T-helper 2 cell treated with Interferon-gamma antibody and Interleukin-4, amounts not matched to agents 5 μg/mL and 100 μg/mL, for 36 hours (primary cell): ENCODE measurements around the gene ADAMTS3.

Experiments
- DNase-seq: peaks from one replicate; pipeline ENCODE4 v3.0.0; 2021; ENCODE audit warnings: low spot score
- H3K27ac Mint-ChIP-seq: one replicate; pipeline ENCODE4 v1.8.0; 2021; ENCODE audit warnings: mild to moderate bottlenecking, mixed read lengths
- H3K27me3 Mint-ChIP-seq: one replicate; pipeline ENCODE4 v1.8.0; 2021; ENCODE audit warnings: low read depth, mixed read lengths
- H3K36me3 Mint-ChIP-seq: one replicate; pipeline ENCODE4 v1.8.0; 2021; ENCODE audit warnings: low read depth, mixed read lengths
- H3K4me1 Mint-ChIP-seq: one replicate; pipeline ENCODE4 v1.8.0; 2021; ENCODE audit warnings: low read depth, mixed read lengths
- H3K4me3 Mint-ChIP-seq: one replicate; pipeline ENCODE4 v1.8.0; 2022; ENCODE audit warnings: mild to moderate bottlenecking, moderate library complexity, mixed read lengths
- H3K9me3 Mint-ChIP-seq: one replicate; pipeline ENCODE4 v1.8.0; 2021; ENCODE audit warnings: mixed read lengths

The ADAMTS3 gene

GRCh38 chr4:72357908-72358307 is 211.1 kb downstream of the ADAMTS3 start:
- H3K27me3 Mint-ChIP-seq: no peaks in the 10 kb centered on the region
- H3K9me3 Mint-ChIP-seq: no peaks in the 10 kb centered on the region
- H3K27ac Mint-ChIP-seq: no peak overlapping the region
- H3K36me3 Mint-ChIP-seq: no peaks in the 10 kb centered on the region
- no peak overlapping the region for H3K4me3 Mint-ChIP-seq
- no peaks in the 10 kb centered on the region for H3K4me1 Mint-ChIP-seq
- no peak for DNase-seq

DNA sequence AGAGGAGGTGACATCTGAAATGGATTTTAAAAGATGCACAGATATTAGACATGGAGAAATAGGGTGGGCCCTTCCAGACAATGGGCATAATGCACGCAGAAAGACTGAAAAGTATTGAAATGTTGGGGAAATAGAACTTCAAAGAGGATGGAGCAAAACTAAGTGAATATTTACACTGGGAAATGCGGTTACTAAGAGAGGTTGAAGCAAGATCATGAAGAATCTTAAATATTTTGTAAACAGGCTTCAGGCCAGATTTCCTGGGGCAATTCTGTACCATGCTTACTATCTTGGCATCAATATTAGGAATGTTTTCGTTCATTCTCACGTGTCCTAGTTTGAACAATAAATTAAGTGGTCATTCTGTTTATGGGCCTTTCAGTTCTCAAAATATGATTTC is 216.3 kb downstream of the ADAMTS3 start:
- no peak for DNase-seq

GRCh38 chr4:72351521-72351920 is 217.5 kb downstream of the ADAMTS3 start:
- H3K27me3 Mint-ChIP-seq: no peaks in the 10 kb centered on the region
- no peaks in the 10 kb centered on the region for H3K9me3 Mint-ChIP-seq
- H3K36me3 Mint-ChIP-seq: no peaks in the 10 kb centered on the region
- DNase-seq: no peak
- no peak overlapping the region for H3K27ac Mint-ChIP-seq
- H3K4me3 Mint-ChIP-seq: no peak overlapping the region
- H3K4me1 Mint-ChIP-seq: no peaks in the 10 kb centered on the region

More for the DNA sequence above, 216.3 kb downstream of the ADAMTS3 start:
- Mint-ChIP-seq H3K27me3 (no peaks in the 10 kb centered on the region), H3K27ac (no peak overlapping the region), H3K4me1 (no peaks in the 10 kb centered on the region), H3K36me3 (no peaks in the 10 kb centered on the region), H3K4me3 (no peak overlapping the region), H3K9me3 (no peaks in the 10 kb centered on the region)

GRCh38 chr4:72348701-72349100 is 220.3 kb downstream of the ADAMTS3 start:
- no peaks in the 10 kb centered on the region for H3K27me3 Mint-ChIP-seq
- no peak overlapping the region for H3K4me3 Mint-ChIP-seq
- H3K4me1 Mint-ChIP-seq: no peaks in the 10 kb centered on the region
- H3K27ac Mint-ChIP-seq: no peak overlapping the region
- DNase-seq: no peak
- H3K36me3 Mint-ChIP-seq: no peaks in the 10 kb centered on the region
- H3K9me3 Mint-ChIP-seq: no peaks in the 10 kb centered on the region

DNA sequence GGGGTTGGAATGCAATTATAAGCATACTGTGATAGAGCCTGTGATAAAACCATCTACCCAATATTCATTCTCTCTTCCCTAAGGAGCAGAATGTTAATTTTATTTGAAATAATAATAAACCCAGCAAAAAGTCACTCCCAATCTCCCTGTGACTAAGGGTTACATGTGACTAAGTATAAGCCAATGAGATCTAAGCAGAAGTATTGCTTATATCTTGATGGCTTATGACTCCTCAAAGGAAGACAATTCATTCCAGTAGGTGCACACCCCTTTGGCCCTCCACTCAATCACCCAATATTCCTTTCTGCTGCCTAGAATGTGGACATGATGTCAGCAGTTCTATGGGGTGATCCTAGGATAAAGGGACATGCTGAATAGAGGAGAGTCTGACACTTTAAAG is 224.6 kb downstream of the ADAMTS3 start:
- no peak overlapping the region for H3K27ac Mint-ChIP-seq
- H3K36me3 Mint-ChIP-seq: no peaks in the 10 kb centered on the region
- no peaks in the 10 kb centered on the region for H3K4me1 Mint-ChIP-seq
- DNase-seq: no peak
- no peak overlapping the region for H3K4me3 Mint-ChIP-seq
- H3K27me3 Mint-ChIP-seq: no peaks in the 10 kb centered on the region
- no peaks in the 10 kb centered on the region for H3K9me3 Mint-ChIP-seq

GRCh38 chr4:72341432-72341820 is 227.6 kb downstream of the ADAMTS3 start:
- Mint-ChIP-seq H3K4me1 (no peaks in the 10 kb centered on the region), H3K4me3 (no peak overlapping the region), H3K36me3 (no peaks in the 10 kb centered on the region), H3K27me3 (no peaks in the 10 kb centered on the region), H3K9me3 (no peaks in the 10 kb centered on the region), H3K27ac (no peak overlapping the region)
- DNase-seq: no peak

DNA sequence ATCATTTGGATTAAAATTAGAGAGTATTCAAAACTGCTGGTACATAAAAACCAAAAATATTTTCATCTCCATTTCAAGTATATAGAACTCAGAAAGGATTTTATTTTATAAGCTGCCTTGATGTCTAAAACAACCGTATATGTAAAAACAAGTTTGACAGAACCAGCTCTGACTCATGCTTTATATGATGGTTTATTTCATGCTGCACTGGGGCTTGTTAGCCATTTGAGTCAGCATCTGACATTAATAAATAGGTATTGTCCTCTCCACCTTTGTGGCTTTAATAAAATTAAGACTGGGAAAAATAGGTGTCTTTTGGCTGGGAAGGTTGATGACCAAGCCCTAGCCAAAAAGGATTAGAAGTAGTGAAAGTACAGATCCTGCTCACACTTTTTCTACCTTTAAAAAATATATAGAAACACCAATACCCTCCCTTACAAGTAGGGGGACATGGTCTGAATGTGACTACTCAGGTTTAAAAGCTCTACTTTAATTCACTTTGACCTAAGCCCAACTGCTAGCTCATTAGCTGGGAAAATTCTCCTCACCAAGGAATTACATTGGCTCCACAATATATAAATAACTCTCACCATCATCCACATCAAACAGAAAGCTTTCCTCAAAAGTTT is 228.1 kb downstream of the ADAMTS3 start:
- Mint-ChIP-seq H3K27ac (no peak overlapping the region), H3K9me3 (no peaks in the 10 kb centered on the region), H3K4me3 (no peak overlapping the region), H3K27me3 (no peaks in the 10 kb centered on the region), H3K36me3 (no peaks in the 10 kb centered on the region), H3K4me1 (no peaks in the 10 kb centered on the region)
- DNase-seq: no peak

GRCh38 chr4:72338060-72338459 is 231.0 kb downstream of the ADAMTS3 start:
- no peaks in the 10 kb centered on the region for H3K4me1 Mint-ChIP-seq
- no peak for DNase-seq
- no peak overlapping the region for H3K27ac Mint-ChIP-seq
- no peaks in the 10 kb centered on the region for H3K9me3 Mint-ChIP-seq
- no peaks in the 10 kb centered on the region for H3K36me3 Mint-ChIP-seq
- no peaks in the 10 kb centered on the region for H3K27me3 Mint-ChIP-seq
- no peak overlapping the region for H3K4me3 Mint-ChIP-seq

- no peaks in the 10 kb centered on the region for H3K9me3 Mint-ChIP-seq
- no peak overlapping the region for H3K4me3 Mint-ChIP-seq
These were observed 238.6 kb downstream of the ADAMTS3 start for GRCh38 chr4:72330381-72330780.

DNA sequence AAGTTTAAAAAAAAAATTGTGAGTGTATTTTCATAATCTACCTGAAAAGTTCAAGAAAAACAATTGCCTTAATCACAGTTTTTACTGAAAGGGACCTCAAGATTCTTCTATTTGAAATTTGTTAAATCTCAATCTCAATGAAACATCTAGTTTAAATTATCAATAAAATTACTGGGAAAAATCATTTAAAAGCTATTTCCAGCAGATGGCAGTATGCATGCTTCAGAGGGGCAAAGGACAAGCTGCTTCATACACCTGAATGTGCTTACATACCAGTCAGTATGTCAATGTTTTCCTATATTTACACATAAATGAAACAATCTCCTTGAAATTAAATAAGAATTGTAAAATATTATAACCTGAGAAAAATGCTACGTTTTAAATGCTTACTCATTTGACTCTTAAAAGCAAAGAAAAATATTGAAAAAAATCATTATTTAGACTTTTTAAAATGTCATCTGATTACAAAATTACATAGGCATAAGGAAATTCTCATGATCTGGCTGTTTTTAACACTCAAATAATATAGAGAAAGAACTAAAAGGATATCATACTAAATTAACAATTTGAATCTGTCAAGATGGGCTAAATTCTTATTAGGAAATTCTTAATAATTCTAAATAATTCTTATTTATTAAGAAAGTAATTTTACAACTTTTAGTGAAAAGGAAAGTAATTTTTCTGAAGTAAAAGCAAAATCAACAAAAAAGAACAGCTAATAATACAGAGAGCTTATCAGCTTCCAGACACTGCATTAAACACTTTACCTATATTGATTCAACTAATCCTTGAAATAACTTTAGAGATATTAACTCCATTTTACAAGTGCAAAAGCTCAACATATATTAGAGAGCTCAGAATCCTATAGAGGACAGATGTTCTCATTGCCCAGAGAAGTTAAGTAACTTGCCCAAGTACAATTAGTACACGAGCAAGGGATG is 242.1 kb downstream of the ADAMTS3 start:
- H3K27ac Mint-ChIP-seq: no peak overlapping the region
- no peaks in the 10 kb centered on the region for H3K4me1 Mint-ChIP-seq
- no peaks in the 10 kb centered on the region for H3K36me3 Mint-ChIP-seq
- no peaks in the 10 kb centered on the region for H3K27me3 Mint-ChIP-seq
- no peak for DNase-seq
- H3K9me3 Mint-ChIP-seq: no peaks in the 10 kb centered on the region
- H3K4me3 Mint-ChIP-seq: no peak overlapping the region

More at GRCh38 chr4:72330381-72330780, 238.6 kb downstream of the ADAMTS3 start:
- Mint-ChIP-seq H3K36me3 (no peaks in the 10 kb centered on the region), H3K27ac (no peak overlapping the region), H3K27me3 (no peaks in the 10 kb centered on the region), H3K4me1 (no peaks in the 10 kb centered on the region)
- no peak for DNase-seq

GRCh38 chr4:72325215-72325614 is 243.8 kb downstream of the ADAMTS3 start:
- Mint-ChIP-seq H3K9me3 (no peaks in the 10 kb centered on the region), H3K36me3 (no peaks in the 10 kb centered on the region), H3K4me1 (no peaks in the 10 kb centered on the region), H3K27ac (no peak overlapping the region), H3K4me3 (no peak overlapping the region), H3K27me3 (no peaks in the 10 kb centered on the region)
- DNase-seq: no peak

DNA sequence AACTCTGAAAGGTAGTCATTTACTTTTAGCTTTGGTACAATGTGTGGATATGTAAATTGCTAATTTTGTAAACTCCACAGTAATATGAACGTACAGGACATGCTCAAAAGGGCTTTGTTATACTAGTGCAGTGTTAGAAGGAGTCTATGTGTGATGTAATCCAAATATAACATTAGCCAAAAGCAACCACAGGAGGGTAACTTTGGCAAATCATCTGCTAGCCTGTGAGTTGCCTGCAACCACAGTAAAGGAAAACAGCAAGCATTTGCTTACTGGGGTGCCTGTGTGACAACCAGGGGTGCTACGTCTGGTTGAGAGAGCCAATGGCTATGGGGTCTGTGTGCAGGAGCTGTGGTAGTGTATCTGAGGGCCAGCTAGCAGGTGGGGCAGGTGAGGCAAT is 245.8 kb downstream of the ADAMTS3 start:
- Mint-ChIP-seq H3K27me3 (no peaks in the 10 kb centered on the region), H3K27ac (no peak overlapping the region), H3K4me1 (peaks cover 6% of the 10 kb centered on the region)

DNA sequence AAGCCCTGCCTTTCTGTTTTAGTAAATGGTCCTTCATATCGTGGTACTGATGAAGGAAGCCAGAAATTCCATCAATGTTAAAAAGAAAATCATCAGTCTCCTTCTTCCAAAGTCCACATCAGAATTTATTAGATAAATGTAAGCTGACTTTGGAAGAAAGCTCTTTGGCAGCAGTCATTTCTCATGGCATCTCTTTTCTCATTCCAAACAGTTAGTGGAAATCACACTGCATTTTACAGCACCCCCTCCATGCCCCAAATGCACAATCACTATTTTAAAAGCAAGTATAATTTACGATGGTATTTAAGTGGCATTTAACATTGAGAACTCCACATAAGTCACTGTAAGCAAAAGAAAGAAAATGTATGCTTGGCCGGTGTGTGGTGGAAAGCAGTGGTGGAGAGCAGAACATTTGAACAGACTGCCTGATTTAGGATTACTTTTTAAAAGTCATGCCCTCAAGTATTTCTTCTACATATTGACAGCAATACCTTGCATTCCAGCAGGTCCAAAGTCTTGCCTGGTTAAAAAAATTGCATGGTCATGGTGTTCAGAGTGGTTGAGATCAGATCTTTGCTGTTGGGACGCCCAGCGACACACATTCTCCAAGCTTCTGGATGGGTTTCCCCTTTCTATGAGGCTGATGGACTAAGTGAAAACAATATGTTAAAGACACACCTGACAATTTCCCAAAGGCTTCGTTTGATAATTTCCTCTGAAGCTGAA is 248.6 kb downstream of the ADAMTS3 start:
- no peaks in the 10 kb centered on the region for H3K27me3 Mint-ChIP-seq
- no peaks in the 10 kb centered on the region for H3K9me3 Mint-ChIP-seq
- H3K4me1 Mint-ChIP-seq: peaks cover 6% of the 10 kb centered on the region
- H3K27ac Mint-ChIP-seq: no peak overlapping the region
- no peak overlapping the region for H3K4me3 Mint-ChIP-seq
- no peak for DNase-seq
- H3K36me3 Mint-ChIP-seq: no peaks in the 10 kb centered on the region

More for the DNA sequence above, 245.8 kb downstream of the ADAMTS3 start:
- Mint-ChIP-seq H3K4me3 (no peak overlapping the region), H3K36me3 (no peaks in the 10 kb centered on the region), H3K9me3 (no peaks in the 10 kb centered on the region)
- no peak for DNase-seq

- Mint-ChIP-seq H3K27ac (no peak overlapping the region), H3K27me3 (no peaks in the 10 kb centered on the region), H3K4me3 (no peak overlapping the region), H3K9me3 (no peaks in the 10 kb centered on the region), H3K36me3 (no peaks in the 10 kb centered on the region), H3K4me1 (peaks cover 6% of the 10 kb centered on the region)
- no peak for DNase-seq
These were observed 249.4 kb downstream of the ADAMTS3 start for GRCh38 chr4:72319601-72320021.
